Activated B cell treated with CpG ODN at 0.5 μM for 24 hours (primary cell): ENCODE results near the gene SLC6A8. TPM values are rescaled to one million over a fixed set of nuclear protein-coding genes. Genes with fewer than 3 reads are reported as not detected.
"Not testable (repeated sequence)": the region's sequence is repeated elsewhere in the genome, so short reads cannot be mapped to it uniquely, and the experiment has no call there.

Source experiments
- ATAC-seq: fragments of 200-7000 bp; cut with Tn5 transposase; one replicate; pipeline ENCODE4 v1.10.0; 2021; ENCODE audit warnings: low read depth, mild to moderate bottlenecking, moderate library complexity
- CTCF ChIA-PET: fragments of 350-600 bp; sonication (Branson Sonifier 250); formaldehyde crosslinking; loops from one replicate; lab custom pipeline; 2021; ENCODE audit warnings: antibody characterized with exemption; lab: Charles Lee
- POLR2A ChIA-PET: fragments of 350-600 bp; sonication (Branson Sonifier 250); formaldehyde crosslinking; loops from one replicate; lab custom pipeline; 2021; ENCODE audit warnings: antibody characterized with exemption; lab: Charles Lee
- DNase-seq: peaks from one replicate; pipeline ENCODE4 v3.0.0; 2022
- H3K27ac Mint-ChIP-seq: one replicate; pipeline ENCODE4 v1.8.0; 2020; ENCODE audit warnings: mixed read lengths
- H3K27me3 Mint-ChIP-seq: one replicate; pipeline ENCODE4 v1.8.0; 2021; ENCODE audit warnings: mixed read lengths
- H3K36me3 Mint-ChIP-seq: one replicate; pipeline ENCODE4 v1.8.0; 2021; ENCODE audit warnings: low read depth, mixed read lengths
- H3K4me1 Mint-ChIP-seq: one replicate; pipeline ENCODE4 v1.8.0; 2021; ENCODE audit warnings: mixed read lengths
- H3K4me3 Mint-ChIP-seq: one replicate; pipeline ENCODE4 v1.8.0; 2020; ENCODE audit warnings: mild to moderate bottlenecking, mixed read lengths
- H3K9me3 Mint-ChIP-seq: one replicate; pipeline ENCODE4 v1.8.0; 2020; ENCODE audit warnings: mixed read lengths
- intact Hi-C: fragments of 100-400 bp; cut with micrococcal nuclease; formaldehyde crosslinking; loops from one replicate; pipeline ENCODE4 v1.15.1; 2024
- total RNA-seq: library from RNA; stranded (reverse); gene quantifications from 2 replicates; pipeline ENCODE4 v1.2.3, GENCODE V29; 2022
- TF ChIP-seq, protein P1 (sequence below): fragments of 200-600 bp; IDR thresholded peaks from one replicate; pipeline ENCODE4 v1.8.0; 2022; ENCODE audit warnings: antibody characterized with exemption, mild to moderate bottlenecking

The SLC6A8 gene
- total RNA-seq, 1 donor from 2014 or later = 1.2 TPM

DNA sequence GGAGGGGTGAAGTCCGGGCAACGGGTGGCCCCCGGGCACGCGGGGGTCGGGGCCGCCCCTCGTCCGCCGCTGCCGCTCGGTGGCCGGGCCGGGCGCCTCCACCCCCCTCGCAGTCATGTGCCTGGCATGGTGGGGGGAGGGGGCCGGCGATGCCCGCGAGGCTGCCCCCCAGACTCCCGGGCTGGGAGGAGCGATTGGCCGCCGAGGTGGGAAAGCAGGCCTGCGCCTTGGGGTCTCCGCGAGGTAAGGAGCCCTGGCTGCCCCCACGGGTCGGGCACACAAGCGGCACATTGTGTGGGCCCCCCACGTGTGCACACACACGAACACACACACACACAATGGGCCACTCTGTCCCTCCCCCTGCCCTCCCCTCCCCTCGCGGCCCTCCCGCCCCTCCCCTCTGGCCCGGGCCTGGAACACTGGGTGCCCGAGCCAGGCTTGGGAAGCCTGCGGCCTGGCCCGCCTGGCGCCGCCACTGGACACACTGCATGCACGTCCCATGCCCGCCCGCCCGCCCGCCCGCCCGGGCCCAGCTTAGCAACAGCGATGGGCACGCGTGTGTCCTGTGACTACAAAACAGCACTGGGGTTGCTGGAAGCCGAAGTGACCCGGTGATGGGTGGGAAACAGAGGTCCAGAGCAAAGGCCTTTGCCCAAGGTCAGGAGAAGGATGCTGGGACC is 1.3 kb downstream of the SLC6A8 start:
- H3K4me1 Mint-ChIP-seq = no peaks in the 10 kb centered on the region
- CTCF ChIA-PET = no interaction called here
- H3K27me3 Mint-ChIP-seq = peaks cover 3% of the 10 kb centered on the region
- H3K27ac Mint-ChIP-seq = no peak overlapping the region
- DNase-seq = no peak
- ATAC-seq = no peak
- no peaks in the 10 kb centered on the region for H3K9me3 Mint-ChIP-seq
- POLR2A ChIA-PET = no interaction called here
- no peak overlapping the region for H3K4me3 Mint-ChIP-seq
- intact Hi-C loops = loop anchor here (5.0 to 10.0 kb wide), 2 partner anchors 33 to 76 kb away; partner anchors contain the start of genes ABCD1, BCAP31 and PLXNB3
- TF ChIP-seq, protein P1, sequence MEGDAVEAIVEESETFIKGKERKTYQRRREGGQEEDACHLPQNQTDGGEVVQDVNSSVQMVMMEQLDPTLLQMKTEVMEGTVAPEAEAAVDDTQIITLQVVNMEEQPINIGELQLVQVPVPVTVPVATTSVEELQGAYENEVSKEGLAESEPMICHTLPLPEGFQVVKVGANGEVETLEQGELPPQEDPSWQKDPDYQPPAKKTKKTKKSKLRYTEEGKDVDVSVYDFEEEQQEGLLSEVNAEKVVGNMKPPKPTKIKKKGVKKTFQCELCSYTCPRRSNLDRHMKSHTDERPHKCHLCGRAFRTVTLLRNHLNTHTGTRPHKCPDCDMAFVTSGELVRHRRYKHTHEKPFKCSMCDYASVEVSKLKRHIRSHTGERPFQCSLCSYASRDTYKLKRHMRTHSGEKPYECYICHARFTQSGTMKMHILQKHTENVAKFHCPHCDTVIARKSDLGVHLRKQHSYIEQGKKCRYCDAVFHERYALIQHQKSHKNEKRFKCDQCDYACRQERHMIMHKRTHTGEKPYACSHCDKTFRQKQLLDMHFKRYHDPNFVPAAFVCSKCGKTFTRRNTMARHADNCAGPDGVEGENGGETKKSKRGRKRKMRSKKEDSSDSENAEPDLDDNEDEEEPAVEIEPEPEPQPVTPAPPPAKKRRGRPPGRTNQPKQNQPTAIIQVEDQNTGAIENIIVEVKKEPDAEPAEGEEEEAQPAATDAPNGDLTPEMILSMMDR = no peak
- H3K36me3 Mint-ChIP-seq = peaks cover under 1% of the 10 kb centered on the region

GRCh38 chrX:153689654-153690465 is 2.1 kb downstream of the SLC6A8 start:
- H3K36me3 Mint-ChIP-seq = peaks cover 3% of the 10 kb centered on the region
- ATAC-seq (no peak), DNase-seq (no peak)
- peak overlapping the region; percentile 28 for H3K4me3 Mint-ChIP-seq
- no peak overlapping the region for H3K27ac Mint-ChIP-seq
- H3K27me3 Mint-ChIP-seq = peaks cover 3% of the 10 kb centered on the region
- ChIA-PET CTCF (no interaction called here), POLR2A (no interaction called here)
- no peaks in the 10 kb centered on the region for H3K4me1 Mint-ChIP-seq
- intact Hi-C loops = loop anchor here (5.0 to 10.0 kb wide), 2 partner anchors 32 to 75 kb away; partner anchors contain the start of genes ABCD1, BCAP31 and PLXNB3
- no peaks in the 10 kb centered on the region for H3K9me3 Mint-ChIP-seq
- TF ChIP-seq, protein P1 = no peak

- Mint-ChIP-seq H3K4me1 (no peaks in the 10 kb centered on the region), H3K27me3 (peaks cover 3% of the 10 kb centered on the region), H3K9me3 (no peaks in the 10 kb centered on the region), H3K36me3 (peaks cover 3% of the 10 kb centered on the region), H3K4me3 (no peak overlapping the region), H3K27ac (no peak overlapping the region)
- DNase-seq (no peak), ATAC-seq (no peak)
- intact Hi-C loops = no loop called here
- POLR2A ChIA-PET = no interaction called here
- TF ChIP-seq, protein P1 = no peak
- CTCF ChIA-PET = no interaction called here
These were observed 2.7 kb downstream of the SLC6A8 start for GRCh38 chrX:153690466-153690865.

DNA sequence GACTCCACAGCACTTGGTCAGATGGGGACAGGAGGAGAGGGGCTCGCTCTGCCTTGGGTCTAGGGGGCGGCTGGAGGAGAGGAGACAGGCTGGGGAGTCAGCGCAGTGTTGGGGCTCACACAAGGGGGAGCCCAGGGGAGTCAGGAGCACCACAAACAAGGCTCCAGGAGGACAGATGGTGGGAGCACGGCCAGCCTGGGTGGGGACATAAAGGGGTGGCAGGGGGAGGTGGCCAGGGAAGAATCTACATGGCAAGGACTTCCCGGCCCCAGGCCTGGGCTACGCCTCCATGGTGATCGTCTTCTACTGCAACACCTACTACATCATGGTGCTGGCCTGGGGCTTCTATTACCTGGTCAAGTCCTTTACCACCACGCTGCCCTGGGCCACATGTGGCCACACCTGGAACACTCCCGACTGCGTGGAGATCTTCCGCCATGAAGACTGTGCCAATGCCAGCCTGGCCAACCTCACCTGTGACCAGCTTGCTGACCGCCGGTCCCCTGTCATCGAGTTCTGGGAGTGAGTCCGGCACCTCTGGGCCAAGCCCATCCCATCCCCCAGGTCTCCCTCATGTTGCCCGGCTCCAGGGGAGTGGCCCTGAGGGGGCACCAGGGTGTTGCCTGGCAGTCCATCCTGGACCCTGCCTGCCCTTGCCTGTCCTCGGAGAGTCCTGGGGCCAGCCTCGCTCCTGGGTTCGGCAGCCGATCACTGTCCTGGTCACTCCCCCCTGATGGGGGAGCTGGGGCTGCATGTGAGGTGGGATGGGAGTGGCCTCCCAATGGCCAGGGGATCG is 3.5 kb downstream of the SLC6A8 start:
- H3K9me3 Mint-ChIP-seq, H3K4me3 Mint-ChIP-seq, DNase-seq, H3K4me1 Mint-ChIP-seq, POLR2A ChIA-PET, H3K27ac Mint-ChIP-seq, H3K27me3 Mint-ChIP-seq, CTCF ChIA-PET, ATAC-seq, intact Hi-C loops, H3K36me3 Mint-ChIP-seq: not testable (repeated sequence)

DNA sequence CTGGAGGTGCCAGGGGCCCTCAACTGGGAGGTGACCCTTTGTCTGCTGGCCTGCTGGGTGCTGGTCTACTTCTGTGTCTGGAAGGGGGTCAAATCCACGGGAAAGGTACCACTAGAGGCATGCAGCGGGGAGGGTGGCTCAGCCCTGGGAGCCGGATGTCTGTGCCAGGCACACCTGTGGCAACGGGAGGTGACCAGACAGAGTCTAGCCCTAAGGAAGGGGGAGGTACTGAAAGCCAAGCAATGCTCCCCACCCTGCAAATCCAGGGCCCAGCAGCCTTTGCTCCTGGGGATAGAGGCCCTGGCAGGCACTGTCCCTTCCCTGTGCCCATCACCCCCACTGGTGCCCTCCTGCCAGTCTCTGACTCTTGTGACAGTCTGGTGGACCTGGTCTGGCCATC is 4.3 kb downstream of the SLC6A8 start:
- Mint-ChIP-seq H3K4me3 (no peak overlapping the region), H3K9me3 (no peaks in the 10 kb centered on the region), H3K27me3 (peaks cover 3% of the 10 kb centered on the region), H3K4me1 (no peaks in the 10 kb centered on the region), H3K27ac (no peak overlapping the region), H3K36me3 (peaks cover 13% of the 10 kb centered on the region)
- intact Hi-C loops = no loop called here
- ChIA-PET CTCF (no interaction called here), POLR2A (no interaction called here)
- TF ChIP-seq, protein P1 = no peak
- ATAC-seq (no peak), DNase-seq (no peak)
